ENCODE results near the gene TMEM131L.

GRCh38 chr4:153683763-153684181 is 217.6 kb downstream of the TMEM131L start:
- TF ChIP-seq, protein P1, sequence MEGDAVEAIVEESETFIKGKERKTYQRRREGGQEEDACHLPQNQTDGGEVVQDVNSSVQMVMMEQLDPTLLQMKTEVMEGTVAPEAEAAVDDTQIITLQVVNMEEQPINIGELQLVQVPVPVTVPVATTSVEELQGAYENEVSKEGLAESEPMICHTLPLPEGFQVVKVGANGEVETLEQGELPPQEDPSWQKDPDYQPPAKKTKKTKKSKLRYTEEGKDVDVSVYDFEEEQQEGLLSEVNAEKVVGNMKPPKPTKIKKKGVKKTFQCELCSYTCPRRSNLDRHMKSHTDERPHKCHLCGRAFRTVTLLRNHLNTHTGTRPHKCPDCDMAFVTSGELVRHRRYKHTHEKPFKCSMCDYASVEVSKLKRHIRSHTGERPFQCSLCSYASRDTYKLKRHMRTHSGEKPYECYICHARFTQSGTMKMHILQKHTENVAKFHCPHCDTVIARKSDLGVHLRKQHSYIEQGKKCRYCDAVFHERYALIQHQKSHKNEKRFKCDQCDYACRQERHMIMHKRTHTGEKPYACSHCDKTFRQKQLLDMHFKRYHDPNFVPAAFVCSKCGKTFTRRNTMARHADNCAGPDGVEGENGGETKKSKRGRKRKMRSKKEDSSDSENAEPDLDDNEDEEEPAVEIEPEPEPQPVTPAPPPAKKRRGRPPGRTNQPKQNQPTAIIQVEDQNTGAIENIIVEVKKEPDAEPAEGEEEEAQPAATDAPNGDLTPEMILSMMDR (conservative IDR thresholded peaks at IDR 0.05; ENCODE audit: low read length) = no peak
- no peak for TF ChIP-seq EZH2phosphoT487 (IDR thresholded peaks at IDR 0.05; ENCODE audit: borderline replicate concordance)
